A549 (cell line): ENCODE data around the gene XYLT1. TPM values are rescaled to one million over a fixed set of nuclear protein-coding genes. Genes with fewer than 3 reads are reported as not detected.

Experiments
- ATAC-seq, 2 experiments: fragments of 200-7000 bp in 1 of 2; fragments of >200 bp in 1 of 2; cut with Nextera tagmentation in 1 of 2; cut with Tn5 transposase in 1 of 2; 3 replicates each; pipeline versions ENCODE4 v1.8.0 to v1.9.1; 2018 to 2020; ENCODE audit warnings: mild to moderate bottlenecking in 1 of 2, moderate library complexity in 1 of 2
- CTCF ChIA-PET: fragments of 300-600 bp; sonication (Branson Sonifier 250); formaldehyde crosslinking; extraction: SDS; loops from one replicate; lab custom pipeline; 2021; ENCODE audit warnings: antibody characterized with exemption, inconsistent platforms; lab: Yijun Ruan, JAX
- POLR2A ChIA-PET: fragments of 350-600 bp; formaldehyde crosslinking; extraction: SDS; loops from one replicate; lab custom pipeline; 2021; ENCODE audit warnings: antibody characterized with exemption, inconsistent platforms; lab: Yijun Ruan, JAX
- DNase-seq, 2 experiments: peaks; one replicate each; pipeline versions ENCODE4 v3.0.0 to v3.0.0-alpha.2; 2011 to 2016; ENCODE audit warnings: low read depth in 1 of 2, low spot score in 1 of 2
- FAIRE-seq: peaks from 2 replicates; lab custom pipeline; 2011; peaks lifted over from hg19 to GRCh38; lab: Jason Lieb, UNC
- H3K27ac ChIP-seq, 2 experiments: fragments of >200 bp; sonication (Bioruptor Twin); formaldehyde crosslinking; 3 replicates each; pipeline ENCODE4 v1.5.1; 2016 to 2017
- H3K4me1 ChIP-seq: fragments of >200 bp; sonication (Bioruptor Twin); formaldehyde crosslinking; 3 replicates; pipeline ENCODE4 v1.6.1; 2016
- H3K4me2 ChIP-seq: fragments of >200 bp; sonication (Bioruptor Twin); formaldehyde crosslinking; 3 replicates; pipeline ENCODE4 v1.6.1; 2016
- H3K4me3 ChIP-seq: fragments of >200 bp; sonication (Bioruptor Twin); formaldehyde crosslinking; 3 replicates; pipeline ENCODE4 v1.5.1; 2016
- H3K9me3 ChIP-seq: fragments of >200 bp; sonication (Bioruptor Twin); formaldehyde crosslinking; 3 replicates; pipeline ENCODE4 v1.6.1; 2016
- BHLHE40 ChIP-seq: IDR thresholded peaks from 2 replicates; pipeline ENCODE4 v1.6.1; 2012; ENCODE audit warnings: low read depth, low read length, inconsistent platforms
- CBX2 ChIP-seq: fragments of 200-600 bp; sonication (generic); IDR thresholded peaks from 2 replicates; pipeline ENCODE4 v1.6.1; 2016; ENCODE audit warnings: low read depth, mild to moderate bottlenecking, borderline replicate concordance
- CBX8 ChIP-seq: fragments of 200-600 bp; sonication (generic); IDR thresholded peaks from 2 replicates; pipeline ENCODE4 v1.6.1; 2016
- CEBPB ChIP-seq, 2 experiments: fragments of >200 bp in 1 of 2; sonication (Bioruptor Twin) in 1 of 2; formaldehyde crosslinking in 1 of 2; IDR thresholded peaks; 2 replicates each; pipeline ENCODE4 v1.6.1; 2012 to 2016
- CTCF ChIP-seq: fragments of >200 bp; sonication (Bioruptor Twin); formaldehyde crosslinking; IDR thresholded peaks from 3 replicates; pipeline ENCODE4 v1.5.1; 2016
- EHF ChIP-seq: fragments of 250-450 bp; sonication (Bioruptor Pico); IDR thresholded peaks from 2 replicates; pipeline ENCODE4 v1.5.0; 2020; ENCODE audit warnings: mild to moderate bottlenecking
- EHMT2 ChIP-seq: fragments of 200-600 bp; sonication (generic); IDR thresholded peaks from 2 replicates; pipeline ENCODE4 v1.6.1; 2016; ENCODE audit warnings: antibody characterized with exemption, low read depth, mild to moderate bottlenecking, moderate library complexity
- GATA3 ChIP-seq: IDR thresholded peaks from 2 replicates; pipeline ENCODE4 v1.6.1; 2012; ENCODE audit warnings: borderline replicate concordance
- HOXB5 ChIP-seq: fragments of 250-450 bp; sonication (Bioruptor Pico); IDR thresholded peaks from 2 replicates; pipeline ENCODE4 v1.5.0; 2020; ENCODE audit warnings: mild to moderate bottlenecking, moderate library complexity
- JUN ChIP-seq, 2 experiments: fragments of >200 bp; sonication (Bioruptor Twin); formaldehyde crosslinking; IDR thresholded peaks; 2 replicates in 1 of 2; 3 replicates in 1 of 2; pipeline ENCODE4 v1.6.1; 2016 to 2017
- JUNB ChIP-seq: fragments of >200 bp; sonication (Bioruptor Twin); formaldehyde crosslinking; IDR thresholded peaks from 2 replicates; pipeline ENCODE4 v1.6.1; 2016
- KDM1A ChIP-seq: fragments of 200-600 bp; sonication (generic); IDR thresholded peaks from 2 replicates; pipeline ENCODE4 v1.6.1; 2016; ENCODE audit warnings: low read depth, mild to moderate bottlenecking
- MAFK ChIP-seq: fragments of 450-650 bp; IDR thresholded peaks from 2 replicates; pipeline ENCODE4 v1.6.1; 2014; ENCODE audit not compliant: partially characterized antibody
- MAZ ChIP-seq: fragments of 150-350 bp; IDR thresholded peaks from 2 replicates; pipeline ENCODE4 v1.6.1; 2014; ENCODE audit warnings: antibody characterized with exemption, low read depth, low read length, borderline replicate concordance
- MYC ChIP-seq: IDR thresholded peaks from 2 replicates; pipeline ENCODE4 v1.6.1; 2012; ENCODE audit warnings: mild to moderate bottlenecking, inconsistent platforms, low read length, improper control_type of control experiment, borderline replicate concordance
- NPAS2 ChIP-seq: fragments of 250-450 bp; sonication (Bioruptor Pico); IDR thresholded peaks from 2 replicates; pipeline ENCODE4 v1.8.0; 2022; ENCODE audit warnings: mild to moderate bottlenecking, moderate library complexity, borderline replicate concordance
- POLR2A ChIP-seq: IDR thresholded peaks from 2 replicates; pipeline ENCODE4 v1.6.1; 2012; ENCODE audit warnings: mild to moderate bottlenecking, low read length
- POLR2AphosphoS2 ChIP-seq: conservative IDR thresholded peaks from 2 replicates; pipeline ENCODE4 v1.6.1; 2012; ENCODE audit warnings: low read length, improper control_type of control experiment, inconsistent platforms
- RCOR1 ChIP-seq: fragments of 150-350 bp; IDR thresholded peaks from 2 replicates; pipeline ENCODE4 v1.6.1; 2014; ENCODE audit warnings: antibody characterized with exemption, low read length, low read depth
- RFX5 ChIP-seq: fragments of 450-650 bp; IDR thresholded peaks from 2 replicates; pipeline ENCODE4 v1.7.1; 2014; ENCODE audit warnings: antibody characterized with exemption, mild to moderate bottlenecking, moderate library complexity
- SMC3 ChIP-seq: fragments of >200 bp; sonication (Bioruptor Twin); formaldehyde crosslinking; IDR thresholded peaks from 3 replicates; pipeline ENCODE4 v1.6.1; 2018; ENCODE audit warnings: inconsistent platforms
- TFCP2L1 ChIP-seq: fragments of 250-450 bp; sonication (Bioruptor Pico); IDR thresholded peaks from 2 replicates; pipeline ENCODE4 v1.5.0; 2021; ENCODE audit warnings: mild to moderate bottlenecking
- TP53 ChIP-seq: fragments of 250-450 bp; sonication (Bioruptor Pico); IDR thresholded peaks from 2 replicates; pipeline ENCODE4 v1.5.0; 2021; ENCODE audit warnings: mild to moderate bottlenecking, moderate library complexity
- ZSCAN20 ChIP-seq: fragments of 250-450 bp; sonication (Bioruptor Pico); IDR thresholded peaks from 2 replicates; pipeline ENCODE4 v1.8.0; 2022; ENCODE audit warnings: mild to moderate bottlenecking, moderate library complexity
- WGBS: methylation state at CpG from one replicate; pipeline ENCODE4 v1.1.6; 2017; ENCODE audit errors: missing lambda C conversion rate; 5-methylcytosine and 5-hydroxymethylcytosine counted together
- polyA plus RNA-seq, 4 experiments: library from polyadenylated mRNA; depleted of rRNA in 3 of 4; stranded (reverse); fragments of >200 nt; fragmentation: RNase III in 1 of 4; extraction: RNeasy Plus Mini Kit Qiagen cat#74134 plus additional on column Dnase treatment in 1 of 4; gene quantifications; 2 replicates in 3 of 4; 3 replicates in 1 of 4; pipeline ENCODE4 v1.2.3, GENCODE V29; 2011 to 2017
- TF ChIP-seq, protein P1 (sequence below): IDR thresholded peaks from 2 replicates; pipeline ENCODE4 v1.6.1; 2012; ENCODE audit warnings: low read depth, borderline replicate concordance

XYLT1 gene
- polyA plus RNA-seq, 2 of the 4 experiments (the other 2 are of a cell fraction) = 0.78 to 0.88 TPM

- no peak for FAIRE-seq
- Histone ChIP-seq H3K27ac (no peak overlapping the region), H3K4me3 (no peak overlapping the region), H3K4me2 (no peak overlapping the region), H3K9me3 (no peaks in the 10 kb centered on the region), H3K4me1 (no peaks in the 10 kb centered on the region)
- ChIA-PET CTCF (interaction anchor here (0.6 kb wide), 1 partner anchor 74 kb away, joined by 3 read pairs; no protein-coding TSS in a partner anchor), POLR2A (no interaction called here)
- WGBS = 32% methylated on average over 6 of the region's 6 CpGs
- no peak for DNase-seq
- TF ChIP-seq CEBPB (IDR thresholded peaks at IDR 0.05) (no peak), CBX2 (no peak), POLR2A (no peak), TP53 (CRISPR knock-in tag) (no peak), GATA3 (no peak), EHMT2 (no peak), CBX8 (no peak), NPAS2 (CRISPR knock-in tag) (no peak), JUN (IDR thresholded peaks at IDR 0.05) (no peak), HOXB5 (no peak), MYC (no peak), RFX5 (no peak), MAZ (no peak), TFCP2L1 (CRISPR knock-in tag) (no peak)
- no peak for ATAC-seq
Measured at GRCh38 chr16:17177242-17177958, 293.4 kb downstream of the XYLT1 start.

DNA sequence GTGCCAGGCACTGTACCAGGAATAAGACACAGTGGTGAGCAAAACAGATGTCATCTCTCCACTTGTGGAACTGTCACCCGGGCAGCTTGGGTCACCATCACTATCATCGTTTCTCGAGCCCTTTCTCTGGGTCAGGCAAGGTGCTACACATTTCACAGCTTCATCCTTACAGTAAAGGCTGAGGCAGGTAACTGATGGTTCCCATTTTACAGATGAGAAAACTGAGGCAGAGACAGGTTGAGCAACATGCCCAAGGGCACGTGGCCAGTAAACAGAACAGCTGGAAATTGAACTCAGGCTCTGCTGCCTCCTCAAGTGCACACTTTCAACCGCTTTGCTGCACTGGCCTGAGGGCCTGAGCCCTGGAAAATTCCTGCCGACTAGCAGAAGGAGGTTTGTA, 294.6 kb downstream of the XYLT1 start:
- CTCF ChIA-PET = interaction anchor here (0.6 to 1.0 kb wide), 2 partner anchors 47 to 80 kb away, joined by 3 read pairs; no protein-coding TSS in a partner anchor
- no peak for ATAC-seq

More for the DNA sequence above, 294.6 kb downstream of the XYLT1 start:
- WGBS = 9% methylated on average over 6 of the region's 6 CpGs
- DNase-seq (no peak), FAIRE-seq (no peak)
- Histone ChIP-seq H3K4me1 (no peaks in the 10 kb centered on the region), H3K27ac (no peak overlapping the region), H3K4me3 (no peak overlapping the region), H3K4me2 (no peak overlapping the region), H3K9me3 (no peaks in the 10 kb centered on the region)
- POLR2A ChIA-PET = no interaction called here
- TF ChIP-seq SMC3 = no peak
- TF ChIP-seq BHLHE40 = no peak
- no peak for TF ChIP-seq POLR2AphosphoS2
- TF ChIP-seq MAFK = no peak
- TF ChIP-seq KDM1A = no peak
- no peak for TF ChIP-seq JUNB
- no peak for TF ChIP-seq RCOR1
- no peak for TF ChIP-seq GATA3
- no peak for TF ChIP-seq EHF (CRISPR knock-in tag)
- TF ChIP-seq, protein P1, sequence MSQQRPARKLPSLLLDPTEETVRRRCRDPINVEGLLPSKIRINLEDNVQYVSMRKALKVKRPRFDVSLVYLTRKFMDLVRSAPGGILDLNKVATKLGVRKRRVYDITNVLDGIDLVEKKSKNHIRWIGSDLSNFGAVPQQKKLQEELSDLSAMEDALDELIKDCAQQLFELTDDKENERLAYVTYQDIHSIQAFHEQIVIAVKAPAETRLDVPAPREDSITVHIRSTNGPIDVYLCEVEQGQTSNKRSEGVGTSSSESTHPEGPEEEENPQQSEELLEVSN = no peak
- TF ChIP-seq HOXB5 = no peak
- no peak for TF ChIP-seq TP53 (CRISPR knock-in tag)
- no peak for TF ChIP-seq ZSCAN20 (CRISPR knock-in tag)
- TF ChIP-seq CTCF = no peak
- TF ChIP-seq, all 56 proteins: peak for 0
